Measurements from ENCODE around the gene ISCU.

Gene ISCU

DNA sequence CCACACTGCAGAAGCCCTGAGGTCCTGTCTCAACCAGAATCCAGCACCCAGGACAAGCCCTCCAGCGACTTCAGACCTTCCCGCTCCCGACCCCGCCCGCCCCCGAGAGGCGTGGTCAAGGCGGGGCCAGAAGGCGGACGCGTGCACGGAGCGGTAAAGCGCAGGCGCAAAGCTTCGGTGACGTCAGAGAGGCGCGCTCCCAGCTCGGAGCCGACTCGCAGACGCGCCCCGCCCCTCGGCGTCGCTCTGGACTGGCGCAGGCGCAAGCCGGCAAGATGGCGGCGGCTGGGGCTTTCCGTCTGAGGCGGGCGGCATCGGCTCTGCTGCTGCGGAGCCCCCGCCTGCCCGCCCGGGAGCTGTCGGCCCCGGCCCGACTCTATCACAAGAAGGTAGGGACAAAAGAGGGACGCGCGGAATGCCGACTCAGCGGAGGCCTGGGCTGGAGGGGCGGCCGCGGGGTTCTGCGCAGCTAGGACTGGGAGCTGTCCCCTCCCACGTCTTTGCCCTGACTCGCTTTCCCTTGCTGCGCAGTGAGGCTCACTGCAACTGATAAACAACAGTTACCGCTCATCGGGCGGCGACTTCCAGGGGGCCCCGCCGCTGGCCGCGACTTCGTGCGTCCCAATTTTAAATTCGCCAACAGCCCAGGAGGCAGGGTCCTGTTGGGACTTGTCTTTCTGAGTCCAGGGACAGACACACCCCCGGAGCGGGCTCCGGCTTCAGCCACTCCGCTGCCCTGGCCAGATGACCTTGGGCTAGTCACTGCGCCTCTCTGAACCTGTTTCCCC, at the start of gene ISCU:
ISCU (plus strand) TSS at position 249 of the 788 bp plus-strand sequence; CDS start at position 276, 27 bp downstream.
- DNase-seq (ENCODE audit: low read depth), result peak; percentile 99

DNA sequence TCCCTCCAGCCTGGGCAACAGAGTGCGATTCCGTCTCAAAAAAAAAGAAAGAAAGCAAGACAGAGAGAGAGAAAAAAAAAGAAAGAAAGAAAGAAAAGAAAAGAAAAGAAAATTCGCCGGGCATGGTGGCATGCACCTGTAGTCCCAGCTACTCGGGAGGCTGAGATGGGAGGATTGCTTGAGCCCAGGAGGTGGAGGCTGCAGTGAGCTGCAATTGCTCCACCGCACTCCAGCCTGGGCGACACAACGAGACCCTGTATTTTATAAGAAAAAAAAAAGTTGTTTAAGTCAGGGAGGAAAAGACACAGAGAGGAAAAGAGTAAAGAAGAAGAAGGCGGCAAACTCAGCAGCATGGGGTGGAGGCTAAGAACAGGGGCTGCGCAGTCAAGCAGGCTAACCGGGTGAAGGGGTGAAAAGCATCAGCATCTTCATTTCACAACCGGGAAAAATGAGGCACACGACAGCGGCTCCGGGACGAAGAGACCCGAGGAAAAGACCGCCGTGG, 47.9 kb upstream of the ISCU start:
- no peak for DNase-seq (ENCODE audit: low read depth)

GRCh38 chr12:108514973-108515814, 47.2 kb upstream of the ISCU start, which contains the start of gene FICD:
TSS of gene FICD (plus strand) at chr12:108515277. CDS start at chr12:108516973, 1,696 bp downstream.
- DNase-seq (ENCODE audit: low read depth), result peak; percentile 100

GRCh38 chr12:108515916-108516315, 46.5 kb upstream of the ISCU start:
- DNase-seq (ENCODE audit: low read depth), result no peak

- no peak for DNase-seq (ENCODE audit: low read depth)
Measured at GRCh38 chr12:108516511-108517275, 45.7 kb upstream of the ISCU start.

DNA sequence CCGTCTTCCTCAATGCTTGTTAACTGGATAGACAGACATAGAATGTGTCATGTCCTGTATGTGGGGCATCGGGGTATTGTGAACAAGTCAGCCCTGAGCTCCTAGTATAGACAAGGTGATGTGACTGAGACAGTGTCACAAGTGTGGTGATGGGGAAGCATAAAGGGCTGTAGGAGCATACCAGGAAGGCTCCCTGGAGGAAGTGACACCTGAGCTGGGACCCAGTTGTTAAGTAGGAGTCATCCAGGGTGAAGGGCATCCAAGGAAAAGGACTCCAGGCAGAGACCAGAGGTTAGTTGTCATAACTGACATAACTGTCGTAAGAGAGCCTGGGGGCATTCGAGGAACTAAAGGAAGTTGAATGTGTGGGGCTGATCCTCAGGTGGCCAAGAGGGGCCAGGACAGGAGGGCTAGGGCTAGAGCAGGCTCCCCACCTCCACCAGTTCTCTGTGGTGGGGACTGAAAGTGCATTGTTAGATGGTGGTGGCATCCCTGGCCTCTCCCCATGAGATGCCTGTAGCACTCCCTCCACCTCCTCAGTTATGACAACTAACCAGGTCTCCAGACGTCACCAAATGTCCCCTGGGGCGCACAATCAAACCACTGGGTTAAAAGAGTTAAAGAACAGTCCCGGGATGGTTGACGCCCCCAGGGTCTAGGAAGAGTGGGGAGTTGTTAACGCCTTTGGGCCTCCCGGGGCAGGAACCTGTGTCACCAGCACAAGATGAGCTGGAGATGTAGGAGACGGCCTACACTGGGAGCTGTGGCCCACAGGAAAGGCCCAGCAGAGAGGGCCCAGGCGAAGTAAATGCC, 44.9 kb upstream of the ISCU start:
- no peak for DNase-seq (ENCODE audit: low read depth)

- DNase-seq (ENCODE audit: low read depth), result no peak
Measured at GRCh38 chr12:108518101-108518715, 44.2 kb upstream of the ISCU start.

GRCh38 chr12:108518716-108519496, 43.5 kb upstream of the ISCU start:
- no peak for DNase-seq (ENCODE audit: low read depth)

GRCh38 chr12:108519558-108519957, 42.8 kb upstream of the ISCU start:
- DNase-seq (ENCODE audit: low read depth), result no peak

- DNase-seq (ENCODE audit: low read depth), result no peak
Measured at GRCh38 chr12:108523365-108523764, 39.0 kb upstream of the ISCU start.

- DNase-seq (ENCODE audit: low read depth), result no peak
Measured at GRCh38 chr12:108525681-108526080, 36.7 kb upstream of the ISCU start.

DNA sequence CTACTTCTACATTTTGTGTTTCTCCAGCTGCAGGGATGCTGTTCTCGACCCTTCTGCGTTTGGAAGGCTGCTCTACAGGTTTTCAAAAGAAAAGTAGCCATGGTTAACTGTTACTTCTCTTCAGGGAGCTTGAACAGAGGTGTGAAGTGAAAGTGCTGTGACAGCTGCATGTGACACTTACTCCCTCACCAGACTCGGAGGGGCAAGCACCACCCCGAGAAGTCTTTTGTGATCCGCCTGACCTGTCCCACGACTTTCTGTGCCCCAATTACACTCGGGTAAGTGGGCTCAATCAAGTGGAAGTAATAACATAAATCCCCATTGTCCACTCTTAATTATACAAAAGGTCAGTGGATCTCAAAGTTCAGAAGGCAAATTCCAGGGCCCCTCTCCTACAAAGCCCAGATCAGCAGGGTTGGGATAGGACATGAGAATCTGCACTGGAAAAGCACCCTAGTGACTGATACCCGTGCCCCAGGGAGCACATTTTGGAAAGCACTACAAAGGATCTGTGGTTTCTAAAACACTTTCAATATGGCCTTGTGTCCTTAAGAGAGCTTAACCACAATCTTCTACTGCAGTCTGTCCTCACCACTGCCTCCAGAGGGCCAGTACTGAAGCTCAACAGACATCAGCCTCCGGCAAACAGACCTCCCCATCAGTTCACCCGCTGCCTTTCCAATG, 35.8 kb upstream of the ISCU start:
- no peak for DNase-seq (ENCODE audit: low read depth)

DNA sequence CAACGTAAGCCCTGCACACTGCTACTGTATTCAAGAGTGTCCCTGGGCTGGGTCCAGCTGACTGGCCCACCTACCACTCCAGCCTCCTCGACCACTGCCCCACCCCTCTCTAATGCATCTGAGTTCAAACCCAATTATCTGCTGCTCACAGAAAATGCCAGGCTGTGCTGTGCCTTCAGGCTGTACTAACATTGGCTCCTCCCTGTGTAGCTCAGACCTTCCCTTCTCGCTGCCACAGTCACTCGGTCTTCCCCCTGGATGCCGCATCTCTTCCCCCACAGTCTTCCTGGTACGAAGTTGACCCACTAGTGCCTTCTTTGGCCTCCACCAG, 35.3 kb upstream of the ISCU start:
- no peak for DNase-seq (ENCODE audit: low read depth)

DNA sequence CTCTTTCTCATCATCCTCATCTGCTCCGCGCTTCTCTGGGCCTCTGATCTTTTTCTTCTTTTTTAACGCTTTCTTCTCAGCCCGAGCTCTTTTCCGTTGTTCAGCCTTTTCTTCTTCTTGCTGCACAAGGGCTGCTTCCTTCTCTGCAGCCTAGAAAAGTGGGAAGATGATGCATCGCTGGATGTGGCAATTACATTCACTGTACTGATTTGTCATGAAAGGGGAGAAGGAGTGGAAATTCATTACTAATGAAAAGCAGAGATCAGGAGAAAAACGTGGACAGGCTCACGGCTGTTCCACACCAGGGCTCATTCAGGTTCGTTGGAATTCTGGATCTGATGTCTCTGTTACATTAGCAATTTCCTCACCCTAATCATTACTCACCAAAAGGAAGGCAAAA, 32.2 kb upstream of the ISCU start:
- DNase-seq (ENCODE audit: low read depth), result no peak

- no peak for DNase-seq (ENCODE audit: low read depth)
Measured at GRCh38 chr12:108531929-108532848, 30.2 kb upstream of the ISCU start.

GRCh38 chr12:108538146-108538545, 24.2 kb upstream of the ISCU start:
- no peak for DNase-seq (ENCODE audit: low read depth)

GRCh38 chr12:108538616-108539195, 23.7 kb upstream of the ISCU start:
- no peak for DNase-seq (ENCODE audit: low read depth)

DNA sequence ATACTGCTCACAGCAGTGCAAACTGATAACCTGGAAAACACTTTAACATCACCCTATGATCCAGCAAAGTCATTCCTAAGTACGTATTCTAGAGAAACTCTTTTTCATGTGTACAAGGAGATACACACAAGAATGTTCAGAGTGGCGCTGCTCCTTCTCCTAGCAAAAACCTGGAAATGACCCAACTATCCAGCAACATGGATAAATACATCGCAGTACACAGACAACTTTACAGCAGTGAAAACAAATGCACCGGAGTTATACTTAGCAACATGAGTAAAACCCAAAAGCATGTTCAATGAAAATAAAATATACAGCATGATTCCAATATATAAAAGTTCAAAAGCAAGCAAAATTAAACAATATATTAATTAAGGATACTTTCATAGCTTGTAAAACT, 20.1 kb upstream of the ISCU start:
- no peak for DNase-seq (ENCODE audit: low read depth)
